HepG2 (cell line): ENCODE results near the gene ZNF561. TPM values are rescaled to one million over a fixed set of nuclear protein-coding genes. Genes with fewer than 3 reads are reported as not detected.

Source experiments
- ATAC-seq: fragments of 200-7000 bp; cut with Tn5 transposase; 3 replicates; pipeline ENCODE4 v1.9.1; 2020; ENCODE audit warnings: mild to moderate bottlenecking, moderate library complexity
- Bru-seq: library from RNA; stranded (reverse); fragments of 400-500 nt; gene quantifications from one replicate; lab custom pipeline; 2021; lab: Mats Ljungman, UMichigan
- BruChase-seq, 2 experiments: library from RNA; stranded (reverse); fragments of 400-500 nt; gene quantifications; one replicate each; lab custom pipeline; 2021; lab: Mats Ljungman, UMichigan
- BruUV-seq: library from RNA; stranded (reverse); fragments of 400-500 nt; replicated peaks from 2 replicates; lab custom pipeline; 2021; lab: Mats Ljungman, UMichigan
- CTCF ChIA-PET: fragments of 300-600 bp; formaldehyde crosslinking; extraction: SDS; loops from one replicate; lab custom pipeline; 2021; ENCODE audit warnings: low total read pairs, inconsistent platforms, low intra/inter-chr PET ratio; lab: Yijun Ruan, JAX
- POLR2A ChIA-PET: fragments of 350-600 bp; sonication (Branson Sonifier 250); formaldehyde crosslinking; loops from one replicate; lab custom pipeline; 2020; ENCODE audit warnings: antibody characterized with exemption, inconsistent platforms; lab: Yijun Ruan, JAX
- DNase-seq: peaks from one replicate; pipeline ENCODE4 v3.0.0-alpha.2; 2015; ENCODE audit warnings: low spot score
- FAIRE-seq: peaks from 3 replicates; lab custom pipeline; 2011; peaks lifted over from hg19 to GRCh38; lab: Jason Lieb, UNC
- H2AFZ ChIP-seq: one replicate; pipeline ENCODE4 v1.6.1; 2011; ENCODE audit warnings: low read length, inconsistent platforms
- H3K27ac ChIP-seq: fragments of 300-600 bp; 3 replicates; pipeline ENCODE4 v1.8.0; 2011; ENCODE audit warnings: mixed run types, mild to moderate bottlenecking, mixed read lengths, low read length, inconsistent platforms; ENCODE audit not compliant: insufficient read depth; ENCODE audit errors: extremely low read length
- H3K27me3 ChIP-seq, 2 experiments: fragments of 200-600 bp in 1 of 2; 2 replicates in 1 of 2; 3 replicates in 1 of 2; pipeline versions ENCODE4 v1.6.0 to v1.8.0; 2011; ENCODE audit warnings: low read length in 2 of 2, mild to moderate bottlenecking in 2 of 2, moderate library complexity in 2 of 2, inconsistent platforms in 1 of 2; ENCODE audit not compliant: insufficient read depth in 2 of 2, control insufficient read depth in 1 of 2
- H3K36me3 ChIP-seq, 2 experiments: fragments of 200-600 bp in 1 of 2; replicated peaks in 1 of 2; 2 replicates in 1 of 2; 3 replicates in 1 of 2; pipeline versions ENCODE4 v1.5.1 to v1.8.0; 2011; ENCODE audit warnings: low read length in 2 of 2, inconsistent platforms in 1 of 2; ENCODE audit not compliant: insufficient read depth in 2 of 2, control insufficient read depth in 1 of 2
- H3K4me1 ChIP-seq: 2 replicates; pipeline ENCODE4 v1.5.1; 2012; ENCODE audit warnings: low read length, inconsistent platforms; ENCODE audit not compliant: insufficient read depth
- H3K4me2 ChIP-seq: 2 replicates; pipeline ENCODE4 v1.6.0; 2011; ENCODE audit warnings: low read depth, low read length, inconsistent platforms
- H3K4me3 ChIP-seq, 3 experiments: fragments of 200-600 bp in 1 of 3; sonication (generic), shearing (Covaris generic) in 1 of 3; replicated peaks in 1 of 3; 2 replicates each; pipeline ENCODE4 v1.5.1; 2011 to 2016; ENCODE audit warnings: low read length in 3 of 3, inconsistent platforms in 2 of 3, low read depth in 2 of 3, mild to moderate bottlenecking in 2 of 3, control low read depth in 1 of 3, mixed read lengths in 1 of 3; ENCODE audit not compliant: insufficient read depth in 1 of 3
- H3K79me2 ChIP-seq: one replicate; pipeline ENCODE4 v1.6.1; 2011; ENCODE audit warnings: low read length, inconsistent platforms; ENCODE audit not compliant: insufficient read depth
- H3K9ac ChIP-seq: 2 replicates; pipeline ENCODE4 v1.6.0; 2011; ENCODE audit warnings: mild to moderate bottlenecking, low read depth, low read length, inconsistent platforms; ENCODE audit not compliant: insufficient read depth
- H3K9me3 ChIP-seq: 2 replicates; pipeline ENCODE4 v1.5.1; 2012; ENCODE audit warnings: mild to moderate bottlenecking, low read length
- H4K20me1 ChIP-seq: 2 replicates; pipeline ENCODE4 v1.6.0; 2011; ENCODE audit warnings: inconsistent platforms, mild to moderate bottlenecking, low read length, moderate library complexity; ENCODE audit not compliant: insufficient read depth
- FOXC1 ChIP-seq: sonication (generic); formaldehyde crosslinking; IDR thresholded peaks from 2 replicates; pipeline ENCODE4 v1.8.0; 2022; ENCODE audit warnings: mild to moderate bottlenecking, missing genetic modification reagents, borderline replicate concordance
- TBX2 ChIP-seq: sonication (generic); formaldehyde crosslinking; IDR thresholded peaks from 2 replicates; pipeline ENCODE4 v1.5.0; 2020; ENCODE audit warnings: missing genetic modification reagents, mild to moderate bottlenecking, borderline replicate concordance
- ZBTB21 ChIP-seq: sonication (generic); formaldehyde crosslinking; IDR thresholded peaks from 2 replicates; pipeline ENCODE4 v1.4.0; 2020; ENCODE audit warnings: missing genetic modification reagents
- ZNF326 ChIP-seq: sonication (generic); formaldehyde crosslinking; IDR thresholded peaks from 2 replicates; pipeline ENCODE4 v1.4.0; 2020; ENCODE audit warnings: missing genetic modification reagents, borderline replicate concordance
- ZNF44 ChIP-seq: sonication (generic); formaldehyde crosslinking; IDR thresholded peaks from 2 replicates; pipeline ENCODE4 v1.5.1; 2020; ENCODE audit warnings: mild to moderate bottlenecking, missing genetic modification reagents
- ZNF598 ChIP-seq: sonication (generic); formaldehyde crosslinking; IDR thresholded peaks from 2 replicates; pipeline ENCODE4 v1.5.1; 2020; ENCODE audit warnings: mild to moderate bottlenecking, missing genetic modification reagents, borderline replicate concordance
- ZNF720 ChIP-seq: sonication (generic); formaldehyde crosslinking; IDR thresholded peaks from 2 replicates; pipeline ENCODE4 v1.4.0; 2020; ENCODE audit warnings: missing genetic modification reagents
- WGBS: methylation state at CpG from one replicate; pipeline ENCODE4 v1.1.6; 2017; ENCODE audit warnings: low lambda C conversion rate; 5-methylcytosine and 5-hydroxymethylcytosine counted together
- in situ Hi-C: cut with HindIII; loops from 2 replicates; pipeline ENCODE4 v1.10.0; 2017; ENCODE audit warnings: low pct_unique_long_range_greater_than_20kb; ENCODE audit not compliant: extremely low pct_ligation_motif_present
- intact Hi-C: fragments of 100-400 bp; cut with micrococcal nuclease; formaldehyde crosslinking; loops from one replicate; pipeline ENCODE4 v1.10.0; 2022; ENCODE audit not compliant: unreplicated experiment
- long read RNA-seq, 2 experiments: library from RNA in 1 of 2; library from polyadenylated mRNA in 1 of 2; stranded (forward) in 1 of 2; unstranded in 1 of 2; transcript quantifications; one replicate each; pipeline ENCODE4 v2.0.0, GENCODE V29; 2019 to 2022
- polyA minus RNA-seq, 3 experiments: library from RNA; depleted of rRNA, polyadenylated mRNA; stranded (reverse); fragments of >200 nt; gene quantifications; 2 replicates each; pipeline ENCODE4 v1.2.3, GENCODE V29; 2011; ENCODE audit warnings: low replicate concordance in 1 of 3
- polyA plus RNA-seq, 8 experiments: library from polyadenylated mRNA; depleted of rRNA in 3 of 8; stranded (reverse) in 7 of 8; unstranded in 1 of 8; fragments of >200 nt; fragmentation: Illumina TruSeq in 4 of 8; extraction: Trizol in 4 of 8; gene quantifications; 2 replicates each; pipeline versions ENCODE4 v1.2.1 to v1.2.3, GENCODE V29; 2011 to 2016; ENCODE audit warnings: low read depth in 4 of 8, missing spikeins in 1 of 8, mixed read lengths in 1 of 8; ENCODE audit not compliant: insufficient read depth in 1 of 8
- total RNA-seq, 5 experiments: library from RNA; depleted of rRNA; stranded (reverse); fragments of >200 nt; fragmentation: Illumina TruSeq; extraction: Trizol; gene quantifications; 2 replicates each; pipeline ENCODE4 v1.2.3, GENCODE V29; 2016; ENCODE audit warnings: low read depth in 1 of 5
- TF ChIP-seq, protein P1 (sequence below): sonication (generic); formaldehyde crosslinking; IDR thresholded peaks from 2 replicates; pipeline ENCODE4 v1.5.0; 2020; ENCODE audit warnings: missing genetic modification reagents, mild to moderate bottlenecking, borderline replicate concordance
- TF ChIP-seq, protein P2 (sequence below): sonication (generic); formaldehyde crosslinking; IDR thresholded peaks from 2 replicates; pipeline ENCODE4 v1.8.0; 2022; ENCODE audit warnings: mild to moderate bottlenecking, missing genetic modification reagents, moderate library complexity
- TF ChIP-seq, protein P3 (sequence below): sonication (generic); formaldehyde crosslinking; IDR thresholded peaks from 2 replicates; pipeline ENCODE4 v1.5.1; 2020; ENCODE audit warnings: missing genetic modification reagents, mild to moderate bottlenecking, borderline replicate concordance

ZNF561 gene
- total RNA-seq (2016; rRNA removed; fragmentation: Illumina TruSeq; extraction: Trizol) (35.1 and 54.3 TPM in 2 replicates), polyA plus RNA-seq (2011; rRNA removed) (19.8 and 23.1 TPM in 2 replicates), polyA minus RNA-seq (2011; rRNA and poly(A)+ RNA removed; ENCODE audit: low replicate concordance) (43.4 and 63.9 TPM in 2 replicates), Bru-seq, nascent RNA (percentile 79 among the genes with signal in this experiment), BruChase-seq, experiment 1, labeled RNA remaining after a 6-hour chase (percentile 82 among the genes with signal in this experiment), BruChase-seq, experiment 2, labeled RNA remaining after a 2-hour chase (percentile 86 among the genes with signal in this experiment)
- 15.7 and 17.1 TPM in 2 replicates for total RNA-seq (2016; cell fraction: cytosol; rRNA removed; fragmentation: Illumina TruSeq; extraction: Trizol; ENCODE audit: low read depth)
- total RNA-seq (2016; cell fraction: insoluble cytoplasmic fraction; rRNA removed; fragmentation: Illumina TruSeq; extraction: Trizol), result 36.8 and 56.1 TPM in 2 replicates
- total RNA-seq (2016; cell fraction: membrane; rRNA removed; fragmentation: Illumina TruSeq; extraction: Trizol), result 31.5 and 34.6 TPM in 2 replicates
- 36.2 and 46.5 TPM in 2 replicates for total RNA-seq (2016; cell fraction: nucleus; rRNA removed; fragmentation: Illumina TruSeq; extraction: Trizol)
- 11.0 and 15.3 TPM in 2 replicates for polyA plus RNA-seq (2011; cell fraction: cytosol; rRNA removed)
- polyA plus RNA-seq (2011; cell fraction: nucleus; rRNA removed), result 17.3 and 18.5 TPM in 2 replicates
- polyA plus RNA-seq (2012), result 16.3 and 20.9 TPM in 2 replicates
- polyA plus RNA-seq (2016; cell fraction: cytosol; fragmentation: Illumina TruSeq; extraction: Trizol; ENCODE audit: low read depth), result 4.6 and 5.8 TPM in 2 replicates
- polyA plus RNA-seq (2016; cell fraction: insoluble cytoplasmic fraction; fragmentation: Illumina TruSeq; extraction: Trizol; ENCODE audit: low read depth), result 37.5 and 37.6 TPM in 2 replicates
- polyA plus RNA-seq (2016; cell fraction: membrane; fragmentation: Illumina TruSeq; extraction: Trizol; ENCODE audit: low read depth), result 11.1 and 12.1 TPM in 2 replicates
- polyA plus RNA-seq (2016; cell fraction: nucleus; fragmentation: Illumina TruSeq; extraction: Trizol; ENCODE audit: insufficient read depth, low read depth), result 51.5 and 51.9 TPM in 2 replicates
- 18.8 and 22.0 TPM in 2 replicates for polyA minus RNA-seq (2011; cell fraction: cytosol; rRNA and poly(A)+ RNA removed)
- polyA minus RNA-seq (2011; cell fraction: nucleus; rRNA and poly(A)+ RNA removed), result 57.2 and 73.4 TPM in 2 replicates
- long read RNA-seq, experiment 1, full-length matches to known transcripts, result 2 of 6 reads
- long read RNA-seq, experiment 1, partial matches to known transcripts, result 1 of 6 reads
- long read RNA-seq, experiment 1, other reads (novel, unspliced or antisense), result 3 of 6 reads
- long read RNA-seq, experiment 2, full-length matches to known transcripts, result 3 of 33 reads
- long read RNA-seq, experiment 2, partial matches to known transcripts, result 1 of 33 reads
- long read RNA-seq, experiment 2, other reads (novel, unspliced or antisense), result 29 of 33 reads

- H2AFZ ChIP-seq, result peak within 1 kb of the TSS; percentile 92
- H3K9ac ChIP-seq, result peak within 1 kb of the TSS; percentile 95
- ATAC-seq (peak; percentile 92), DNase-seq (peak; percentile 86), FAIRE-seq (peak; percentile 70)
- peak within 1 kb of the TSS; percentile 85 for H3K4me2 ChIP-seq
- H3K27ac ChIP-seq, result peak within 1 kb of the TSS; percentile 99
- no peaks in the 10 kb centered on the region; a peak in 1 of 5 replicates for H3K27me3 ChIP-seq
- 0% methylated on average over 9 of the region's 33 CpGs for WGBS
- intact Hi-C loops, result no loop called here
- peaks cover 7 to 22% of the 10 kb centered on the region in 2 experiments for H3K36me3 ChIP-seq
- H3K4me3 ChIP-seq, result peak within 1 kb of the TSS; percentile 87 to 97 (median 91)
- ChIA-PET POLR2A (interaction anchor here (1.0 to 1.3 kb wide), 3 partner anchors 39 to 197 kb away, joined by 3 to 5 read pairs (median 4); partner anchors contain the start of genes FBXL12 and ZNF846), CTCF (no interaction called here)
- no peaks in the 10 kb centered on the region for H3K9me3 ChIP-seq
- H3K79me2 ChIP-seq, result peaks cover 20% of the 10 kb centered on the region
- TSS peak; percentile 96 for BruUV-seq
- in situ Hi-C loops, result no loop called here
- H3K4me1 ChIP-seq, result peaks cover 25% of the 10 kb centered on the region
- H4K20me1 ChIP-seq, result no peaks in the 10 kb centered on the region
- TF ChIP-seq TBX2 (CRISPR knock-in tag) (peak; percentile 48; the same call in 1 of the 2 replicates), ZNF598 (CRISPR knock-in tag) (peak; percentile 78; the same call in 1 of the 2 replicates), FOXC1 (CRISPR knock-in tag) (no peak; the same call in 1 of the 2 replicates), ZNF720 (CRISPR knock-in tag) (no peak), ZNF44 (CRISPR knock-in tag) (no peak), ZBTB21 (CRISPR knock-in tag) (no peak; the same call in 1 of the 2 replicates), ZNF326 (CRISPR knock-in tag) (no peak)
- TF ChIP-seq, protein P1, sequence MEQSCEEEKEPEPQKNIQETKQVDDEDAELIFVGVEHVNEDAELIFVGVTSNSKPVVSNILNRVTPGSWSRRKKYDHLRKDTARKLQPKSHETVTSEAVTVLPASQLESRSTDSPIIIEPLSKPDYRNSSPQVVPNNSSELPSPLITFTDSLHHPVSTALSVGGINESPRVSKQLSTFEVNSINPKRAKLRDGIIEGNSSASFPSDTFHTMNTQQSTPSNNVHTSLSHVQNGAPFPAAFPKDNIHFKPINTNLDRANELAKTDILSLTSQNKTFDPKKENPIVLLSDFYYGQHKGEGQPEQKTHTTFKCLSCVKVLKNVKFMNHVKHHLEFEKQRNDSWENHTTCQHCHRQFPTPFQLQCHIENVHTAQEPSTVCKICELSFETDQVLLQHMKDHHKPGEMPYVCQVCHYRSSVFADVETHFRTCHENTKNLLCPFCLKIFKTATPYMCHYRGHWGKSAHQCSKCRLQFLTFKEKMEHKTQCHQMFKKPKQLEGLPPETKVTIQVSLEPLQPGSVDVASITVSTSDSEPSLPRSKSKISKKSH (CRISPR knock-in tag), result peak; percentile 52; the same call in 1 of the 2 replicates
- TF ChIP-seq, protein P2, sequence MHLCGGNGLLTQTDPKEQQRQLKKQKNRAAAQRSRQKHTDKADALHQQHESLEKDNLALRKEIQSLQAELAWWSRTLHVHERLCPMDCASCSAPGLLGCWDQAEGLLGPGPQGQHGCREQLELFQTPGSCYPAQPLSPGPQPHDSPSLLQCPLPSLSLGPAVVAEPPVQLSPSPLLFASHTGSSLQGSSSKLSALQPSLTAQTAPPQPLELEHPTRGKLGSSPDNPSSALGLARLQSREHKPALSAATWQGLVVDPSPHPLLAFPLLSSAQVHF (CRISPR knock-in tag), result 0 out of 2 replicates have a peak, but pooled peaks have one; percentile 42
- TF ChIP-seq, protein P3, sequence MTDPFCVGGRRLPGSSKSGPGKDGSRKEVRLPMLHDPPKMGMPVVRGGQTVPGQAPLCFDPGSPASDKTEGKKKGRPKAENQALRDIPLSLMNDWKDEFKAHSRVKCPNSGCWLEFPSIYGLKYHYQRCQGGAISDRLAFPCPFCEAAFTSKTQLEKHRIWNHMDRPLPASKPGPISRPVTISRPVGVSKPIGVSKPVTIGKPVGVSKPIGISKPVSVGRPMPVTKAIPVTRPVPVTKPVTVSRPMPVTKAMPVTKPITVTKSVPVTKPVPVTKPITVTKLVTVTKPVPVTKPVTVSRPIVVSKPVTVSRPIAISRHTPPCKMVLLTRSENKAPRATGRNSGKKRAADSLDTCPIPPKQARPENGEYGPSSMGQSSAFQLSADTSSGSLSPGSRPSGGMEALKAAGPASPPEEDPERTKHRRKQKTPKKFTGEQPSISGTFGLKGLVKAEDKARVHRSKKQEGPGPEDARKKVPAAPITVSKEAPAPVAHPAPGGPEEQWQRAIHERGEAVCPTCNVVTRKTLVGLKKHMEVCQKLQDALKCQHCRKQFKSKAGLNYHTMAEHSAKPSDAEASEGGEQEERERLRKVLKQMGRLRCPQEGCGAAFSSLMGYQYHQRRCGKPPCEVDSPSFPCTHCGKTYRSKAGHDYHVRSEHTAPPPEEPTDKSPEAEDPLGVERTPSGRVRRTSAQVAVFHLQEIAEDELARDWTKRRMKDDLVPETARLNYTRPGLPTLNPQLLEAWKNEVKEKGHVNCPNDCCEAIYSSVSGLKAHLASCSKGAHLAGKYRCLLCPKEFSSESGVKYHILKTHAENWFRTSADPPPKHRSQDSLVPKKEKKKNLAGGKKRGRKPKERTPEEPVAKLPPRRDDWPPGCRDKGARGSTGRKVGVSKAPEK (CRISPR knock-in tag), result no peak
Observed at GRCh38 chr19:9621156-9622037, at the start of gene ZNF561. Gene ZNF561, minus strand, starts transcription at chr19:9621232. Its CDS starts 1,776 bp downstream, at chr19:9619456.
